Neural cell (in vitro differentiated cells): Measurements from ENCODE around the gene MYO5A. TPM values are rescaled to one million over a fixed set of nuclear protein-coding genes. Genes with fewer than 3 reads are reported as not detected.

Experiments
- H2AFZ ChIP-seq: fragments of 200-600, 300-800 bp; sonication (generic), shearing (Covaris generic); 2 replicates; pipeline ENCODE4 v1.6.0; 2014; ENCODE audit warnings: low read depth, mild to moderate bottlenecking, antibody characterized with exemption, low read length, moderate library complexity
- H3F3A ChIP-seq: fragments of 200-600 bp; shearing (Covaris generic); 2 replicates; pipeline ENCODE4 v1.6.1; 2016; ENCODE audit warnings: mild to moderate bottlenecking, moderate library complexity, mixed read lengths, antibody characterized with exemption, low read length; ENCODE audit not compliant: insufficient read depth, poor library complexity, severe bottlenecking
- H3K27ac ChIP-seq: fragments of 200-600, 300-800 bp; sonication (generic), shearing (Covaris generic); 2 replicates; pipeline ENCODE4 v1.5.1; 2014; ENCODE audit warnings: mild to moderate bottlenecking, low read length, moderate library complexity
- H3K27me3 ChIP-seq: fragments of 300-800, 200-600 bp; sonication (generic), shearing (Covaris generic); 2 replicates; pipeline ENCODE4 v1.6.0; 2014; ENCODE audit warnings: mild to moderate bottlenecking, low read depth, low read length, moderate library complexity; ENCODE audit not compliant: insufficient read depth
- H3K36me3 ChIP-seq: fragments of 300-800, 200-600 bp; sonication (generic), shearing (Covaris generic); 2 replicates; pipeline ENCODE4 v1.5.1; 2014; ENCODE audit warnings: mild to moderate bottlenecking, antibody characterized with exemption, low read length, moderate library complexity; ENCODE audit not compliant: insufficient read depth
- H3K4me2 ChIP-seq: fragments of 300-800, 200-600 bp; sonication (generic), shearing (Covaris generic); 2 replicates; pipeline ENCODE4 v1.6.0; 2014; ENCODE audit warnings: mild to moderate bottlenecking, low read length
- H3K4me3 ChIP-seq: fragments of 300-800, 200-600 bp; sonication (generic), shearing (Covaris generic); 2 replicates; pipeline ENCODE4 v1.5.1; 2014; ENCODE audit warnings: mild to moderate bottlenecking, low read length, moderate library complexity
- H3K79me2 ChIP-seq: fragments of 200-600 bp; shearing (Covaris generic); replicated peaks from 2 replicates; pipeline ENCODE4 v1.6.0; 2014; ENCODE audit warnings: mild to moderate bottlenecking, low read length, moderate library complexity; ENCODE audit not compliant: insufficient read depth
- H3K9ac ChIP-seq: fragments of 300-800, 200-600 bp; sonication (generic), shearing (Covaris generic); 2 replicates; pipeline ENCODE4 v1.6.1; 2016; ENCODE audit warnings: mild to moderate bottlenecking, low read length, mixed read lengths
- H3K9me2 ChIP-seq: fragments of 200-600 bp; shearing (Covaris generic); 2 replicates; pipeline ENCODE4 v1.6.1; 2016; ENCODE audit warnings: mild to moderate bottlenecking, low read length, mixed read lengths; ENCODE audit not compliant: insufficient read depth
- H3K9me3 ChIP-seq: fragments of 200-600, 300-800 bp; sonication (generic), shearing (Covaris generic); 2 replicates; pipeline ENCODE4 v1.6.1; 2016; ENCODE audit warnings: mild to moderate bottlenecking, mixed run types, low read length, moderate library complexity, mixed read lengths
- H4K20me1 ChIP-seq: fragments of 200-600 bp; shearing (Covaris generic); 2 replicates; pipeline ENCODE4 v1.6.1; 2016; ENCODE audit warnings: mild to moderate bottlenecking, mixed run types; ENCODE audit not compliant: insufficient read depth
- CTCF ChIP-seq: fragments of 450-650 bp; IDR thresholded peaks from 2 replicates; pipeline ENCODE4 v1.5.1; 2014; ENCODE audit warnings: antibody characterized with exemption, mild to moderate bottlenecking, moderate library complexity; ENCODE audit not compliant: poor library complexity, severe bottlenecking
- EP300 ChIP-seq: fragments of 450-650 bp; conservative IDR thresholded peaks from 2 replicates; pipeline ENCODE4 v1.6.1; 2014; ENCODE audit warnings: antibody characterized with exemption, mild to moderate bottlenecking, moderate library complexity; ENCODE audit not compliant: poor library complexity, severe bottlenecking
- EZH2 ChIP-seq: fragments of 200-600, 300-800 bp; shearing (Covaris generic), sonication (generic); IDR thresholded peaks from 2 replicates; pipeline ENCODE4 v1.6.1; 2014; ENCODE audit warnings: antibody characterized with exemption, low read length, borderline replicate concordance, mild to moderate bottlenecking; ENCODE audit not compliant: insufficient read depth, poor library complexity, severe bottlenecking
- MXI1 ChIP-seq: fragments of 450-650 bp; conservative IDR thresholded peaks from 2 replicates; pipeline ENCODE4 v1.6.1; 2014; ENCODE audit warnings: antibody characterized with exemption, mild to moderate bottlenecking; ENCODE audit not compliant: poor library complexity, severe bottlenecking
- POLR2AphosphoS5 ChIP-seq: IDR thresholded peaks from 2 replicates; pipeline ENCODE4 v1.6.1; 2012
- RAD21 ChIP-seq: fragments of 450-650 bp; conservative IDR thresholded peaks from 2 replicates; pipeline ENCODE4 v1.6.1; 2014; ENCODE audit warnings: antibody characterized with exemption, mild to moderate bottlenecking, moderate library complexity
- REST ChIP-seq: IDR thresholded peaks from 2 replicates; pipeline ENCODE4 v1.6.1; 2012; ENCODE audit warnings: borderline replicate concordance
- SMC3 ChIP-seq: fragments of 450-650 bp; conservative IDR thresholded peaks from 2 replicates; pipeline ENCODE4 v1.6.1; 2014; ENCODE audit warnings: antibody characterized with exemption, mild to moderate bottlenecking, moderate library complexity; ENCODE audit not compliant: poor library complexity
- TAF1 ChIP-seq: IDR thresholded peaks from 2 replicates; pipeline ENCODE4 v1.6.1; 2012; ENCODE audit warnings: low read depth
- polyA plus RNA-seq: library from polyadenylated mRNA; depleted of rRNA; stranded (reverse); fragments of >200 nt; gene quantifications from 2 replicates; pipeline ENCODE4 v1.2.3, GENCODE V29; 2014

The MYO5A gene
- polyA plus RNA-seq, 1 donor from 2014 or later = 43.8 TPM

GRCh38 chr15:52360229-52361203 is 168.2 kb downstream of the MYO5A start:
- Histone ChIP-seq H3K27ac (no peak overlapping the region), H2AFZ (no peak overlapping the region), H3K9me3 (no peaks in the 10 kb centered on the region), H3K79me2 (no peaks in the 10 kb centered on the region), H3K4me2 (no peak overlapping the region), H3F3A (no peaks in the 10 kb centered on the region), H3K9ac (no peak overlapping the region), H3K27me3 (no peaks in the 10 kb centered on the region), H4K20me1 (no peaks in the 10 kb centered on the region), H3K36me3 (peaks cover 16% of the 10 kb centered on the region), H3K4me3 (no peak overlapping the region), H3K9me2 (no peaks in the 10 kb centered on the region)
- no peak for TF ChIP-seq RAD21
- no peak for TF ChIP-seq EZH2
- no peak for TF ChIP-seq TAF1
- no peak for TF ChIP-seq REST
- TF ChIP-seq POLR2AphosphoS5 = no peak
- TF ChIP-seq SMC3 = no peak
- no peak for TF ChIP-seq MXI1

- no peak overlapping the region for H3K27ac ChIP-seq
Observed at GRCh38 chr15:52359722-52360121, 169.0 kb downstream of the MYO5A start.

More at GRCh38 chr15:52359722-52360121, 169.0 kb downstream of the MYO5A start:
- Histone ChIP-seq H3K4me3 (no peak overlapping the region), H3K9me3 (no peaks in the 10 kb centered on the region), H3K27me3 (no peaks in the 10 kb centered on the region), H3K4me2 (no peak overlapping the region), H3F3A (no peaks in the 10 kb centered on the region), H4K20me1 (no peaks in the 10 kb centered on the region), H3K79me2 (no peaks in the 10 kb centered on the region), H3K9me2 (no peaks in the 10 kb centered on the region), H3K36me3 (peaks cover 16% of the 10 kb centered on the region), H2AFZ (no peak overlapping the region), H3K9ac (no peak overlapping the region)
- no peak for TF ChIP-seq TAF1
- TF ChIP-seq CTCF = no peak
- TF ChIP-seq POLR2AphosphoS5 = no peak
- no peak for TF ChIP-seq MXI1
- TF ChIP-seq SMC3 = no peak
- TF ChIP-seq RAD21 = no peak
- TF ChIP-seq EP300 = no peak
- no peak for TF ChIP-seq EZH2
- TF ChIP-seq REST = no peak
